OCI-LY3 (cell line): ENCODE results near the gene ATG7.

Experiments used
- EZH2phosphoT487 ChIP-seq: fragments of 200-600 bp; shearing (Covaris generic); IDR thresholded peaks from 2 replicates; pipeline ENCODE4 v1.6.1; 2018; ENCODE audit warnings: antibody characterized with exemption, mixed run types, low read depth
- TF ChIP-seq, protein P1 (sequence below): fragments of 200-600, 300-600 bp; sonication (generic); IDR thresholded peaks from 2 replicates; pipeline ENCODE4 v1.5.1; 2014; ENCODE audit warnings: antibody characterized with exemption, low read length, low read depth

DNA sequence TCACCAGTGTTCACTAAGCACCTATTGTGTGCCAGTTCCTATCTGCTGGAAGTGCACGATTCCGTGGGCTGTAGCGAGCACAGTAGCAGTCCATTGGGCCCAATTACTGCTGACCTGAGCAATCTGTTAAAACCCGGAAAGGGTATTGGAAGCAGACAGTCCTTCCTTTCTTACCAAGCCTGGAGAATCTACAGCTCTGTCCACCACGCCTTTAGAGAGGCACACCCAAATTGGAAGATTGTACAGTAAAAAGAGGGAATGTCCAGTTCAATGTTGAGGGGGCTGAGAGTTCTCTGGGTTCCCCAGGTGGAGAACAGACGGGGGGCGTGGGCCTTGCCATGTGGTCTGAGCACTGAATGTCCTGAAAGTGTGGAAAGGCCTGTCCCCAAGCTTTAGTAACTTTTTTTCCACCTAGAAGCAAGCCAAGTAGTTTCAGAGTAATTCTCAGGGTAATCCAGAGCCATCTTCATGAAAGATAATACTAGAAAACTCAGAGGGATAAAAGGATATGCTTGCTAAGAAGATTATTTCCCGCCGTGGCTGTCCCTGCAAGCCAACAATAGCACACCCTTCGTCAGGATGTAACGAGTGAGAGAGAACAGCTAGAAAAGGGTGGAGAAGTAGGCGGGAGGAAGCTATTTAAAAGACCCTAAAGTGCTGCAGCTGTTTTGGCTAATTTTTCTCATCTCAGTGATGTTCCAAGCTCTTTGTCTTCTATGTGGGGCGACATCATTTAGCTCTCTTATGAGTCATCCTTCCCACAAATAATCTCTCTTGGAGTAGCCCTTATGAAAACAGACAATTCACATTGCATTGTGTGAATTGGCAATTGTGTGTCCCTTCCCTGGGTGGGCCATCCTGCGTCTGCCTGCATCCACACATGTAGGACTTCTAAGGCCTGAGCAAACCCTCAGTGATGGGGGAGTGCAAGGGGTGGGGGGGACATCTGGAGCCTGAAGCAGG, 181.0 kb downstream of the ATG7 start:
- TF ChIP-seq, protein P1, sequence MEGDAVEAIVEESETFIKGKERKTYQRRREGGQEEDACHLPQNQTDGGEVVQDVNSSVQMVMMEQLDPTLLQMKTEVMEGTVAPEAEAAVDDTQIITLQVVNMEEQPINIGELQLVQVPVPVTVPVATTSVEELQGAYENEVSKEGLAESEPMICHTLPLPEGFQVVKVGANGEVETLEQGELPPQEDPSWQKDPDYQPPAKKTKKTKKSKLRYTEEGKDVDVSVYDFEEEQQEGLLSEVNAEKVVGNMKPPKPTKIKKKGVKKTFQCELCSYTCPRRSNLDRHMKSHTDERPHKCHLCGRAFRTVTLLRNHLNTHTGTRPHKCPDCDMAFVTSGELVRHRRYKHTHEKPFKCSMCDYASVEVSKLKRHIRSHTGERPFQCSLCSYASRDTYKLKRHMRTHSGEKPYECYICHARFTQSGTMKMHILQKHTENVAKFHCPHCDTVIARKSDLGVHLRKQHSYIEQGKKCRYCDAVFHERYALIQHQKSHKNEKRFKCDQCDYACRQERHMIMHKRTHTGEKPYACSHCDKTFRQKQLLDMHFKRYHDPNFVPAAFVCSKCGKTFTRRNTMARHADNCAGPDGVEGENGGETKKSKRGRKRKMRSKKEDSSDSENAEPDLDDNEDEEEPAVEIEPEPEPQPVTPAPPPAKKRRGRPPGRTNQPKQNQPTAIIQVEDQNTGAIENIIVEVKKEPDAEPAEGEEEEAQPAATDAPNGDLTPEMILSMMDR = no peak
- TF ChIP-seq EZH2phosphoT487 = no peak
